ENCODE measurements around the gene ROBO2. TPM values are rescaled to one million over a fixed set of nuclear protein-coding genes. Genes with fewer than 3 reads are reported as not detected.

ROBO2 gene
- total RNA-seq, 1 experiment from 2014 or later = 0.16 TPM

GRCh38 chr3:77251136-77251535 lies 211.2 kb downstream of the ROBO2 start:
- Mint-ChIP-seq H3K4me3 (ENCODE audit: unreplicated experiment) (no peak overlapping the region), H3K4me1 (ENCODE audit: low read depth, unreplicated experiment) (no peaks in the 10 kb centered on the region), H3K36me3 (ENCODE audit: insufficient read depth, unreplicated experiment) (no peaks in the 10 kb centered on the region), H3K27ac (ENCODE audit: unreplicated experiment) (no peak overlapping the region), H3K27me3 (ENCODE audit: insufficient read depth, unreplicated experiment) (no peaks in the 10 kb centered on the region), H3K9me3 (ENCODE audit: unreplicated experiment) (no peaks in the 10 kb centered on the region)
- no TSS peak for BruUV-seq (replicated peaks)
- Histone ChIP-seq H3K36me3 (ENCODE audit: control insufficient read depth, insufficient read depth, low read length) (no peaks in the 10 kb centered on the region), H3K4me1 (no peaks in the 10 kb centered on the region), H3K27me3 (replicated peaks; ENCODE audit: control insufficient read depth, insufficient read depth, low read length) (no peaks in the 10 kb centered on the region), H3K9me3 (no peaks in the 10 kb centered on the region), H3K4me3 (ENCODE audit: low read depth, low read length) (no peak overlapping the region)
- intact Hi-C loops (cut with micrococcal nuclease; ENCODE audit: unreplicated experiment) = no loop called here
- TF ChIP-seq CTCF (IDR thresholded peaks at IDR 0.05; ENCODE audit: insufficient read depth in 1 of 2, low read depth in 1 of 2, low read length in 1 of 2, severe bottlenecking in 1 of 2, unreplicated experiment in 1 of 2) = no peak
- POLR2A ChIA-PET = no interaction called here
- CTCF ChIA-PET = no interaction called here
- DNase-seq = no peak

- Histone ChIP-seq H3K27me3 (replicated peaks; ENCODE audit: control insufficient read depth, insufficient read depth, low read length) (no peaks in the 10 kb centered on the region), H3K9me3 (no peaks in the 10 kb centered on the region), H3K4me1 (no peaks in the 10 kb centered on the region), H3K36me3 (ENCODE audit: control insufficient read depth, insufficient read depth, low read length) (no peaks in the 10 kb centered on the region), H3K4me3 (ENCODE audit: low read depth, low read length) (no peak overlapping the region)
- intact Hi-C loops (cut with micrococcal nuclease; ENCODE audit: unreplicated experiment) = loop anchor here (1.0 kb wide), 4 partner anchors 96 to 576 kb away; no protein-coding TSS in a partner anchor
- peak; percentile 49 to 69 for DNase-seq
- Mint-ChIP-seq H3K36me3 (ENCODE audit: insufficient read depth, unreplicated experiment) (no peaks in the 10 kb centered on the region), H3K4me3 (ENCODE audit: unreplicated experiment) (no peak overlapping the region), H3K4me1 (ENCODE audit: low read depth, unreplicated experiment) (no peaks in the 10 kb centered on the region), H3K27ac (ENCODE audit: unreplicated experiment) (no peak overlapping the region), H3K9me3 (ENCODE audit: unreplicated experiment) (no peaks in the 10 kb centered on the region), H3K27me3 (ENCODE audit: insufficient read depth, unreplicated experiment) (peaks cover 3% of the 10 kb centered on the region)
- POLR2A ChIA-PET = no interaction called here
- CTCF ChIA-PET = no interaction called here
- TF ChIP-seq CTCF (IDR thresholded peaks at IDR 0.05; ENCODE audit: insufficient read depth in 1 of 2, low read depth in 1 of 2, low read length in 1 of 2, severe bottlenecking in 1 of 2, unreplicated experiment in 1 of 2) = peak; percentile 53 to 70
- no TSS peak for BruUV-seq (replicated peaks)
Observed at GRCh38 chr3:77254967-77255831, 215.3 kb downstream of the ROBO2 start.

- DNase-seq = no peak
- H3K36me3 ChIP-seq (ENCODE audit: control insufficient read depth, insufficient read depth, low read length) = no peaks in the 10 kb centered on the region
- intact Hi-C loops (cut with micrococcal nuclease; ENCODE audit: unreplicated experiment) = no loop called here
- no peak overlapping the region for H3K4me3 ChIP-seq (ENCODE audit: low read depth, low read length)
- H3K9me3 Mint-ChIP-seq (ENCODE audit: unreplicated experiment) = no peaks in the 10 kb centered on the region
- no peaks in the 10 kb centered on the region for H3K27me3 ChIP-seq (replicated peaks; ENCODE audit: control insufficient read depth, insufficient read depth, low read length)
- no peaks in the 10 kb centered on the region for H3K4me1 Mint-ChIP-seq (ENCODE audit: low read depth, unreplicated experiment)
- no peaks in the 10 kb centered on the region for H3K36me3 Mint-ChIP-seq (ENCODE audit: insufficient read depth, unreplicated experiment)
- no TSS peak for BruUV-seq (replicated peaks)
- TF ChIP-seq CTCF (IDR thresholded peaks at IDR 0.05; ENCODE audit: insufficient read depth in 1 of 2, low read depth in 1 of 2, low read length in 1 of 2, severe bottlenecking in 1 of 2, unreplicated experiment in 1 of 2) = no peak
- no peaks in the 10 kb centered on the region for H3K9me3 ChIP-seq
- H3K4me1 ChIP-seq = no peaks in the 10 kb centered on the region
- no peak overlapping the region for H3K27ac Mint-ChIP-seq (ENCODE audit: unreplicated experiment)
- POLR2A ChIA-PET = no interaction called here
- peaks cover 6% of the 10 kb centered on the region for H3K27me3 Mint-ChIP-seq (ENCODE audit: insufficient read depth, unreplicated experiment)
- H3K4me3 Mint-ChIP-seq (ENCODE audit: unreplicated experiment) = no peak overlapping the region
- CTCF ChIA-PET = interaction anchor here (0.6 to 1.6 kb wide), 2 partner anchors 218 to 219 kb away, joined by 3 to 5 read pairs; no protein-coding TSS in a partner anchor
Observed at GRCh38 chr3:77256584-77257503, 216.9 kb downstream of the ROBO2 start.

Measured in Caco-2 (cell line).